GM18502 (cell line): ENCODE data around the gene RAB4A.

ENCODE experiments used
- ATAC-seq: cut with Tn5 transposase; IDR thresholded peaks from one replicate; pipeline ENCODE4 v1.9.1; 2021; ENCODE audit warnings: mild to moderate bottlenecking; ENCODE audit not compliant: unreplicated experiment, poor library complexity

The RAB4A gene, protein sequence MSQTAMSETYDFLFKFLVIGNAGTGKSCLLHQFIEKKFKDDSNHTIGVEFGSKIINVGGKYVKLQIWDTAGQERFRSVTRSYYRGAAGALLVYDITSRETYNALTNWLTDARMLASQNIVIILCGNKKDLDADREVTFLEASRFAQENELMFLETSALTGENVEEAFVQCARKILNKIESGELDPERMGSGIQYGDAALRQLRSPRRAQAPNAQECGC

GRCh38 chr1:229270547-229271447 is at the start of gene RAB4A:
RAB4A (plus strand) TSS chr1:229271111; CDS start chr1:229271340, 229 bp downstream.
- peak; percentile 92 for ATAC-seq

- no peak for ATAC-seq
These were observed 48.8 kb upstream of the RAB4A start for GRCh38 chr1:229222081-229222480.

- ATAC-seq, result no peak
These were observed 47.4 kb upstream of the RAB4A start for GRCh38 chr1:229223498-229223897.

- no peak for ATAC-seq
These were observed 46.6 kb upstream of the RAB4A start for GRCh38 chr1:229224308-229224707.

GRCh38 chr1:229225331-229225782 is 45.6 kb upstream of the RAB4A start:
- no peak for ATAC-seq

DNA sequence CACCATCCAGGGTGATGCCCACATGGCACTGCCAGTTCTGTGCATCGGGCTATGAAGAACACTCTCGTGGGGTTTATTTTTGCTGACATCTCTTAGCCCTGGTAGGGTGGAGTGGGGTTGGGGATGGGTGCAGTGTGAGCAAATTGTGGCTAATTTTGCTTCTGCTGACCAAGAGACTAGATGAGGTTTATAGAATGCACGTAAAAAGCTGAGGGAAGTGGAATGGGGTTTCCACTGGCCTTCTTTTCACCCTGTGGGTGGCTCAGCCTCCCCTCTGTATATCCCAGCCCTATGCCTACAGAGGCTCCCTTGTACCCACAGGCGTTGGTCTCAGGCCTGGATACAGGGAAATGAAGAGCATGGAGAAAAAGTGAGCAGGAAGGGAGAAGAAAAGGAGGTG is 44.1 kb upstream of the RAB4A start:
- ATAC-seq, result no peak

DNA sequence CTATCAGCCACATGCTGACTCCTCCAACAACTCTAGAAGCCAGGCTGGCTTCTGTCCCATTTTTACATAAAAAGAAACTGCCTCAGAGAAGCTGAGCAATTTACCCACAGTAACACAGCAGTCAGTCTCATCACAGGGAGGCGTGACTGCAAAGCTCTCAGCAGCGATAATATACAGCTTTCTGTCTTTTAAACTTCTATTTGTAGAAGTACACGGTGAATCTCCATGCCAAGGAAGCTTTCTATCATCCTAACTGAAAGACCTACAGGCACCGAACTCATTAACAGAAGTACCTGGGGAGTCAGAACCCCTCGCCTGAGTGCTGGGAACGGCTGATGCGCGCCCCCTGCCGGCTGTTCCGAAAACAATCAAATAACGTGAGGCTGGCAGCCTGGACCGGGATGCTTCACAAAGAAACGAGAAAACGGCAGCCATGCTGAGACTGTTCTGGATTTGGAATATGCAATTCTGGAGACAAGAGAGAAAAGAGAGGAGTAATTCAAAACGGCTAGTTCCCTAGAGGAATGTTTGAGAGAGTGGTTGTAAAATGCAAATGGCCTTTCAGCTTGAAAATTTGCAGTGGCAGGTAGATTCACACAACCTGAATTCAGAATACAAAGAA is 43.5 kb upstream of the RAB4A start:
- ATAC-seq, result no peak

- no peak for ATAC-seq
These were observed 42.4 kb upstream of the RAB4A start for GRCh38 chr1:229228522-229228921.

- ATAC-seq, result no peak
These were observed 41.7 kb upstream of the RAB4A start for GRCh38 chr1:229229137-229229720.

GRCh38 chr1:229229721-229230139 is 41.2 kb upstream of the RAB4A start:
- no peak for ATAC-seq

GRCh38 chr1:229230140-229230892 is 40.6 kb upstream of the RAB4A start:
- ATAC-seq, result peak; percentile 66

DNA sequence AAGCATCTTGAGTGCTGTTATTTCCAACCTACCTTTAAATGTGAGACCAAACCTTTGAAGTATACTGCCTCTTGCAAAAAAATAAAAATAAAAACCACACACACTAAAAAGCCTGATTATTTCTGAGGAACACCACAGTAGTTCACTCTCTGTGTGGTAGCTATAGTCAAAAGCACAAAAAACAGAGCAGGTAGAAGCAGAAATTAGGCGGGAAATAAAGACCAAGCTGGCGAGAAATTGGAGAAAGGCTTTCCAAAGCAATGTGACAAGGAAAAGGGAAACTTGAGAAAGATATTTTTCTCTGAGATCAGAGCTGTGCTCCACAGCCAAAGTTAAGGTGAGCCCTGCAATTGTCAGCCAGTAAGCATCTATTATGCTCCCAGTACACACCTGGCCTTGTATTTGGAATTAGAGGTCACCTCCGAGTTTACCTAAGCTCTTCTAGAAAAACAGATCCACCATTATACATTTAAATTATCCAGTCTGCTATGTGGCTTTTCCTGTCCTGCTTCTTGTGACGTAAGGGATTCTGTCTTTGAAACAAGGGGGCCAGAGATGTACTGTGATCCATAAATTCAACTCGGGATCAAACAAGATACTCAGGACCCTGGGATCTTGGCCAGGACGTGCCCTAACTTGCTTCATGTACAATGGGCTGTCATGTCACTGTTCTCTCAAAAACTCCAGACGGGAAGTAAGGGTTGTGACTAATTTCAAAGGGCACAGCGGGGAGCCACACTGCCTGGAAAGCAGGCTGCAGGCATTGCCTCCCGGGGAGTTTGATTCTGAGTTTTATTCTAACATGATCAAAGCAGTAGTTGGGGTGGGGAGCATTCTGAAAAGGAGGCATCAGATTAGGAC is 39.8 kb upstream of the RAB4A start:
- ATAC-seq, result no peak

DNA sequence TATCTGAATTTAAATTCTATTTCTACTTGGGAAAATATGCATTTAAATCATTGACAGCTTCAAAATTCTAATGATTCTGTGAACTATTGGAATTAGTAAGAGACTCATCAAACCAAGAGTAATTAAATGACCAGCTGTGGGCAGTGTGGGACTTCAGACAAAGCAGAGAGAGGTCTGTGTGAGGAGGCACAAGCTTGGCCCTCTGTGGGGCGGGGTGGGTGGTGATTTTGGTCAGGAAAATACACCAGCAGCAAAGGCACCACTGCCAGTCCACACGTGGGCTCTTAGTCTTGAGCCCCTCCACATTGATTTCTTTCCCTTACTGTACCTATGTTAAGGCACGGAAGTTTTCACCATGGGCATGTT is 39.2 kb upstream of the RAB4A start:
- no peak for ATAC-seq

DNA sequence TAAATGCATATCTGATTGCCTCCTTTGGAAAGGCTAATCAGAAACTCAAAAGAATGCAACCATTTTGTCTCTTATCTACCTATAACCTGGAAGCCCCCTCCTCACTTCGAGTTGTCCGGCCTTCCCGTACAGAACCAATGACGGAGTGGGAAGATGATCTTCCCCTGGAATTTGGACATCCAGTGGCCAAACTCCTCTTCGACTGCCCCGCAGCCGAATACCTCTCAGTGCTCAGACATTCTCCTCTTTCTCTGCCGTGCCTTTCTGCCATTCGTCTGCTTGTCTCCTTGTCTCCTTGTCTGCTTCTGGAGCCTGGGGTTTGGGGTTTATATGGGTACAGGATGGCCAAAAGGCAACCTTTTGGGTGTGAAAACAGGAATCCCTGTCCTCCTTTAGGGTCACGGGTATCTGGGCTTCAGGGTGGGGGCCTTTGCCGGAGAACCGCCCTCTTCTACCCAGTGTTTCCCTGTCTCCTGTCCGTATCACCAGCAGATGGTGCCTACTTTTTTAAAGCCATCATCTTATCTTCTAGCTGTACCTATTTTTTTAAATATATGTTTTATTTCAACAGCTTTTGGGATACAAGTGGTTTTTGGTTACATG is 35.9 kb upstream of the RAB4A start:
- ATAC-seq, result no peak

DNA sequence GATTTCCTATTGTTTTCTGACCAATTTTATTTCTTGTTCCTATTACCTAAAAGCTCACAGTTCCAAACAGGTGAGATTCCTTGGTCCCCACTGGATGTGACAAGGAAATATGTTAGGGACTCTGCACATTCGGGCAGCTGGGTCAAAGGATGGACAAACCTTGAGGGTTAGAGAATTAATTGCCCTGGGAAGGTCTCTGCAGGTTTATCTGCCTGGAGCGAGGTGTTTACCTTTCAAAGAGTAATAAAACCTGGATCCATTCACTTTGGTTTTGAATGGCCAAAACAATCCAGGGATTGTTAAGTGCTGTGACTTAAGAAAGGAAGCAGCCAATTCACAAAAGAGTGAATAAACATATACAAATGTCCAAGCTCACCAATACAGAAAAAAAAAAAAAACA is 33.6 kb upstream of the RAB4A start:
- no peak for ATAC-seq

- no peak for ATAC-seq
These were observed 32.7 kb upstream of the RAB4A start for GRCh38 chr1:229238231-229238630.

- no peak for ATAC-seq
These were observed 32.1 kb upstream of the RAB4A start for GRCh38 chr1:229238674-229239415.

GRCh38 chr1:229240532-229240931 is 30.4 kb upstream of the RAB4A start:
- no peak for ATAC-seq
